HFF-Myc (cell line): Measurements from ENCODE around the gene ZNF576.

Experiments
- DNase-seq: peaks from one replicate; pipeline ENCODE4 v3.0.0-alpha.2; 2011; ENCODE audit warnings: low read depth; ENCODE audit errors: extremely low read depth
- H3K4me3 ChIP-seq: replicated peaks from 2 replicates; pipeline ENCODE4 v1.5.1; 2011; ENCODE audit warnings: low read depth, mild to moderate bottlenecking, control low read depth, low read length
- CTCF ChIP-seq: IDR thresholded peaks from 2 replicates; pipeline ENCODE4 v1.5.1; 2012; ENCODE audit warnings: mild to moderate bottlenecking, low read depth, low read length, control low read depth; ENCODE audit errors: missing control alignments

The ZNF576 gene

DNA sequence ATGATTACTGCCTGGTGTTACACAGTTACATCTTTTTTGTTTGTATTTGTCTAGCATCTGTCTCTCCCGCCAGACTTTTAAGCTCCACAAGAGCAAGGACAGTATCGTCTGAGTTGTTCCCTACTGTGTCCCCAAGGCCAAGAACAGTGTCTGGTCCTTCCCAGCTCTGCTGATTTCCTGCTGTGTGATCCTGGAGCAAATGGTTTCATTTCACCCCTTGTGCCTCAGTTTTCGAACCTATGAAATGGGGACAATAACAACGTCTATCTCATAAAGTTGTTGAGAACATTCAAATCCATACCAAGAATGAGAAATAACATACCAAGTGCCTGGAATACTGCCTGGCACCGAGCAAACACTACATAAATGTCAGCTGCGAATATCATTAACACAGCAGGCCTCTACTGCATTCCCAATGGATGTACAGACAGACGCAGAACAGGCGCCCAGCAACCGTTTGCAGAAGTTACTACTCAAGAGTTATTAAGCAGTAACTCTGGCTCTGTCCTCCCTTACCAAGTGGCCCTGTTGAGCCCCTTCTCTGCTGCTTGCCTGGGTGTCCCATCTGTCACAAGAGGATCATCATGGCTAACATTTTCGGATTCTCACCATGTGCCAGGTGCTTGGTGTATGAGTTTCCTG, 32.5 kb upstream of the ZNF576 start:
- no peak overlapping the region for H3K4me3 ChIP-seq
- DNase-seq: no peak
- no peak for TF ChIP-seq CTCF

DNA sequence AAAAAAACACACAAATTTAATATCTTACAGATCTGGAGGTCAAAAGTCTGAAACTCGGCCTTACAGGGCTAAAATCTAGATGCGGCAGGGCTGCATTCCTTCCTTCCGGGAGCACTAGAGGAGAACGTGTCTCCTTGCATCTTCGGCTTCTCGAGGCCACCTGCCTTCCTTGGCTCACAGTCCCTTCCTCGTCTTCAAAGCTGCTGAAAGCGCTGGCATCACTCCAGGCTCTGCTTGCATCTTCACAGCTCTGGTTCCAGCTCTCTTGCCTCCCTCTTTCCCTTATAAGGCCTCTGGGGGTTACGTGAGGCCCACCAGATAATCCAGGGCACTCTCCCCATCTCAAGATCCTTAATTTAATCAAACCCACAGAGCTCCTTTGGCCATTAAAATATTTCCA, 31.6 kb upstream of the ZNF576 start:
- H3K4me3 ChIP-seq: no peak overlapping the region
- no peak for TF ChIP-seq CTCF
- no peak for DNase-seq

- DNase-seq: no peak
- no peak for TF ChIP-seq CTCF
- H3K4me3 ChIP-seq: no peak overlapping the region
Measured at GRCh38 chr19:43569657-43570056, 26.7 kb upstream of the ZNF576 start.

- no peak overlapping the region for H3K4me3 ChIP-seq
- TF ChIP-seq CTCF: no peak
- DNase-seq: no peak
Measured at GRCh38 chr19:43570174-43570791, 26.1 kb upstream of the ZNF576 start.

DNA sequence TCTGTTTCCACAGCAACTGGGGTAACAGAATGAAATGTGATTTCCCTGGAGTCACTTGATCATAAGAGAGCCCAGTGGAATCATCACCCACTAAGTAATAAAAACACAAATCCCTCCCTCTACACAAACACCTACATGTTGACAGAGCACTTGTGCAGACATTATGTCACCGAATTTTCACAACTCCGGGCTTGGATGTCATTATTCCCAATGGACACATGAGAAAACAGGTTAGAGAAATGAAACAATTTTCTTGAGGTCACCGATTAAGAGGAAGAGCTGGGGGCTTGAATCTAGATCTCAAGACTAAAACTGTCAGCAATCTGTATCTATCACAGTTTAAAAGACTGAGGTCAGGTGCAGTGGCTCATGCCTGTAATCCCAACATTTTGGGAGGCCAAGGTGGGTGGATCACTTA, 24.2 kb upstream of the ZNF576 start:
- DNase-seq: no peak
- TF ChIP-seq CTCF: no peak
- no peak overlapping the region for H3K4me3 ChIP-seq

- TF ChIP-seq CTCF: no peak
- H3K4me3 ChIP-seq: peak overlapping the region; percentile 93
- DNase-seq: no peak
Measured at GRCh38 chr19:43574424-43575155, 21.8 kb upstream of the ZNF576 start.
